IMR-90 (cell line): ENCODE data around the gene FGF12. TPM values are rescaled to one million over a fixed set of nuclear protein-coding genes. Genes with fewer than 3 reads are reported as not detected.

Source experiments
- ATAC-seq: fragments of 200-7000 bp; cut with Tn5 transposase; 2 replicates; pipeline ENCODE4 v1.9.1; 2020; ENCODE audit warnings: low read depth, mild to moderate bottlenecking, moderate library complexity
- BruUV-seq: library from RNA; stranded (reverse); fragments of 400-500 nt; replicated peaks from 2 replicates; lab custom pipeline; 2021; lab: Mats Ljungman, UMichigan
- CTCF ChIA-PET: fragments of 300-600 bp; formaldehyde crosslinking; extraction: SDS; loops from one replicate; lab custom pipeline; 2021; ENCODE audit warnings: antibody characterized with exemption; lab: Yijun Ruan, JAX
- POLR2A ChIA-PET: fragments of 300-600 bp; sonication (Branson Sonifier 250); formaldehyde crosslinking; loops from one replicate; lab custom pipeline; 2022; ENCODE audit warnings: antibody characterized with exemption; ENCODE audit not compliant: unreplicated experiment; lab: Charles Lee
- DNase-seq: peaks from one replicate; pipeline ENCODE4 v3.0.0; 2013
- H2AFZ ChIP-seq: replicated peaks from 2 replicates; pipeline ENCODE3; 2013; ENCODE audit warnings: low read length, mild to moderate bottlenecking; ENCODE audit not compliant: poor library complexity
- H2AK5ac ChIP-seq: 2 replicates; pipeline ENCODE4 v1.6.1; 2013; ENCODE audit warnings: low read depth, low read length, inconsistent platforms
- H2AK9ac ChIP-seq: replicated peaks from 2 replicates; pipeline ENCODE3; 2013; ENCODE audit warnings: mild to moderate bottlenecking, low read depth, low read length, moderate library complexity; ENCODE audit not compliant: poor library complexity
- H2BK120ac ChIP-seq: 2 replicates; pipeline ENCODE4 v1.6.1; 2013; ENCODE audit warnings: low read depth, low read length, inconsistent platforms
- H2BK15ac ChIP-seq: 3 replicates; pipeline ENCODE4 v1.6.1; 2013; ENCODE audit warnings: low read depth, low read length, inconsistent platforms
- H2BK20ac ChIP-seq: 2 replicates; pipeline ENCODE4 v1.6.1; 2013; ENCODE audit warnings: low read depth, mild to moderate bottlenecking, inconsistent platforms, low read length, moderate library complexity
- H2BK5ac ChIP-seq: 2 replicates; pipeline ENCODE4 v1.6.1; 2013; ENCODE audit warnings: mild to moderate bottlenecking, low read depth, low read length, inconsistent platforms; ENCODE audit not compliant: poor library complexity, severe bottlenecking
- H3K14ac ChIP-seq: replicated peaks from 2 replicates; pipeline ENCODE4 v1.6.1; 2013; ENCODE audit warnings: low read depth, low read length, inconsistent platforms
- H3K18ac ChIP-seq: 2 replicates; pipeline ENCODE4 v1.6.1; 2013; ENCODE audit warnings: low read depth, low read length, control low read depth
- H3K23ac ChIP-seq: 2 replicates; pipeline ENCODE4 v1.6.1; 2013; ENCODE audit warnings: low read depth, low read length, inconsistent platforms
- H3K27ac ChIP-seq: 2 replicates; pipeline ENCODE4 v1.5.1; 2013; ENCODE audit warnings: mild to moderate bottlenecking, control low read depth, low read length; ENCODE audit not compliant: insufficient read depth
- H3K27me3 ChIP-seq: 2 replicates; pipeline ENCODE4 v1.6.1; 2013; ENCODE audit warnings: low read length; ENCODE audit not compliant: control insufficient read depth, insufficient read depth
- H3K36me3 ChIP-seq: 2 replicates; pipeline ENCODE4 v1.6.1; 2013; ENCODE audit warnings: low read length, mixed read lengths; ENCODE audit not compliant: control insufficient read depth, insufficient read depth
- H3K4ac ChIP-seq: 2 replicates; pipeline ENCODE4 v1.6.1; 2013; ENCODE audit warnings: low read depth, low read length, inconsistent platforms
- H3K4me1 ChIP-seq: 2 replicates; pipeline ENCODE4 v1.6.1; 2013; ENCODE audit warnings: low read length, mixed read lengths; ENCODE audit not compliant: control insufficient read depth, insufficient read depth
- H3K4me2 ChIP-seq: 2 replicates; pipeline ENCODE4 v1.6.1; 2013; ENCODE audit warnings: low read depth, mild to moderate bottlenecking, control low read depth, low read length, moderate library complexity
- H3K4me3 ChIP-seq: 2 replicates; pipeline ENCODE4 v1.5.1; 2013; ENCODE audit warnings: low read depth, mild to moderate bottlenecking, control low read depth, low read length, moderate library complexity; ENCODE audit not compliant: insufficient read depth
- H3K56ac ChIP-seq: 2 replicates; pipeline ENCODE4 v1.6.1; 2013; ENCODE audit warnings: low read length, inconsistent platforms; ENCODE audit not compliant: insufficient read depth; ENCODE audit errors: extremely low read depth
- H3K79me1 ChIP-seq, 2 experiments: 2 replicates each; pipeline ENCODE4 v1.6.1; 2013; ENCODE audit warnings: low read length in 2 of 2, inconsistent platforms in 1 of 2, low read depth in 1 of 2
- H3K9ac ChIP-seq: 2 replicates; pipeline ENCODE4 v1.6.1; 2013; ENCODE audit warnings: low read depth, low read length, control low read depth
- H3K9me1 ChIP-seq: 2 replicates; pipeline ENCODE4 v1.6.1; 2013; ENCODE audit warnings: low read length, inconsistent platforms; ENCODE audit not compliant: insufficient read depth
- H3K9me3 ChIP-seq: 2 replicates; pipeline ENCODE4 v1.6.1; 2013; ENCODE audit warnings: low read length; ENCODE audit not compliant: control insufficient read depth, insufficient read depth
- H4K20me1 ChIP-seq: 2 replicates; pipeline ENCODE4 v1.6.1; 2013; ENCODE audit warnings: low read length, inconsistent platforms; ENCODE audit not compliant: insufficient read depth
- H4K5ac ChIP-seq: 2 replicates; pipeline ENCODE4 v1.6.1; 2013; ENCODE audit warnings: mild to moderate bottlenecking, low read depth, low read length, control low read depth
- H4K8ac ChIP-seq, 2 experiments: 2 replicates each; pipeline ENCODE4 v1.6.1; 2013; ENCODE audit warnings: low read depth in 2 of 2, low read length in 2 of 2, control low read depth in 1 of 2, inconsistent platforms in 1 of 2
- H4K91ac ChIP-seq: 2 replicates; pipeline ENCODE4 v1.6.1; 2013; ENCODE audit warnings: low read depth, low read length, inconsistent platforms; ENCODE audit not compliant: insufficient read depth
- BHLHE40 ChIP-seq: fragments of 150-350 bp; IDR thresholded peaks from 2 replicates; pipeline ENCODE4 v1.6.1; 2016; ENCODE audit warnings: mild to moderate bottlenecking, low read depth, low read length
- CEBPB ChIP-seq: IDR thresholded peaks from 2 replicates; pipeline ENCODE4 v1.6.1; 2012; ENCODE audit warnings: low read depth, low read length, improper control_type of control experiment
- CHD1 ChIP-seq: IDR thresholded peaks from 2 replicates; pipeline ENCODE4 v1.6.1; 2012; ENCODE audit warnings: low read depth, low read length, improper control_type of control experiment
- CTCF ChIP-seq: conservative IDR thresholded peaks from 2 replicates; pipeline ENCODE4 v1.5.1; 2012; ENCODE audit warnings: mild to moderate bottlenecking, low read depth, low read length, improper control_type of control experiment
- ELK1 ChIP-seq: fragments of 150-350 bp; IDR thresholded peaks from 2 replicates; pipeline ENCODE4 v1.6.1; 2016; ENCODE audit warnings: low read depth, mild to moderate bottlenecking, low read length, moderate library complexity, borderline replicate concordance
- FOS ChIP-seq: fragments of 150-350 bp; IDR thresholded peaks from 2 replicates; pipeline ENCODE4 v1.6.1; 2016; ENCODE audit warnings: low read depth, low read length
- MAZ ChIP-seq: IDR thresholded peaks from 2 replicates; pipeline ENCODE4 v1.6.1; 2012; ENCODE audit warnings: low read depth, mild to moderate bottlenecking, low read length, improper control_type of control experiment, moderate library complexity, borderline replicate concordance
- NFE2L2 ChIP-seq: fragments of 150-350 bp; IDR thresholded peaks from 2 replicates; pipeline ENCODE4 v1.6.1; 2016; ENCODE audit warnings: low read depth, mild to moderate bottlenecking, low read length
- POLR2A ChIP-seq: IDR thresholded peaks from 2 replicates; pipeline ENCODE4 v1.6.1; 2012; ENCODE audit warnings: mild to moderate bottlenecking, low read depth, low read length
- RCOR1 ChIP-seq: IDR thresholded peaks from 2 replicates; pipeline ENCODE4 v1.6.1; 2012; ENCODE audit warnings: mild to moderate bottlenecking, low read length, improper control_type of control experiment; ENCODE audit not compliant: insufficient replicate concordance
- RFX5 ChIP-seq: IDR thresholded peaks from 2 replicates; pipeline ENCODE4 v1.8.0; 2012; ENCODE audit warnings: low read depth, mild to moderate bottlenecking, low read length, moderate library complexity
- SMC3 ChIP-seq: fragments of 150-350 bp; IDR thresholded peaks from 2 replicates; pipeline ENCODE4 v1.6.1; 2016; ENCODE audit warnings: low read depth, mild to moderate bottlenecking, antibody characterized with exemption, low read length, moderate library complexity
- WGBS, 2 experiments: methylation state at CpG; one replicate each; pipeline versions ENCODE4 v1.1.5 to v1.1.7; 2013; ENCODE audit warnings: missing lambda C conversion rate in 2 of 2; ENCODE audit not compliant: insufficient read length in 1 of 2; ENCODE audit errors: extremely low coverage in 2 of 2; 5-methylcytosine and 5-hydroxymethylcytosine counted together
- dilution Hi-C: fragments of 300-500 bp; cut with HindIII; formaldehyde crosslinking; loops from one replicate; pipeline ENCODE4 v1.14.3; 2018; ENCODE audit warnings: low sequenced_read_pairs; ENCODE audit not compliant: unreplicated experiment
- in situ Hi-C: fragments of 300-500 bp; cut with MboI; formaldehyde crosslinking; loops from 3 replicates; pipeline ENCODE4 v1.14.3; 2019; ENCODE audit warnings: low sequenced_read_pairs, inconsistent platforms, mixed read lengths
- intact Hi-C: fragments of 100-400 bp; cut with micrococcal nuclease; formaldehyde crosslinking; loops from 2 replicates; pipeline ENCODE4 v1.10.0; 2022
- polyA plus RNA-seq, 3 experiments: library from polyadenylated mRNA; depleted of rRNA; stranded (reverse); fragments of >200 nt; gene quantifications; 2 replicates each; pipeline ENCODE4 v1.2.3, GENCODE V29; 2012; ENCODE audit warnings: low replicate concordance in 1 of 3
- total RNA-seq: library from RNA; depleted of rRNA; stranded (reverse); fragments of >200 nt; gene quantifications from 2 replicates; pipeline ENCODE4 v1.2.3, GENCODE V29; 2012

FGF12 gene
- total and polyA plus RNA-seq, 2 of the 4 experiments (the other 2 are of a cell fraction) = not detected

GRCh38 chr3:192501401-192501800 is 225.9 kb downstream of the FGF12 start:
- Histone ChIP-seq H4K91ac (no peak overlapping the region), H2BK5ac (no peak overlapping the region), H3K4ac (no peak overlapping the region), H4K5ac (no peak overlapping the region), H2BK20ac (no peak overlapping the region), H3K9me3 (0 out of 2 replicates have a peak, but pooled peaks cover 2% of the 10 kb centered on the region), H3K4me1 (no peaks in the 10 kb centered on the region), H3K27ac (no peak overlapping the region), H3K56ac (no peak overlapping the region), H3K23ac (no peak overlapping the region), H2AK9ac (no peak overlapping the region), H4K8ac (no peak overlapping the region), H2AK5ac (no peak overlapping the region), H3K14ac (no peak overlapping the region), H4K20me1 (no peaks in the 10 kb centered on the region), H3K79me1 (no peaks in the 10 kb centered on the region), H2BK120ac (no peak overlapping the region), H3K18ac (no peak overlapping the region), H2AFZ (no peak overlapping the region), H3K36me3 (no peaks in the 10 kb centered on the region), H2BK15ac (no peak overlapping the region), H3K9ac (no peak overlapping the region), H3K4me2 (no peak overlapping the region), H3K4me3 (no peak overlapping the region), H3K27me3 (no peaks in the 10 kb centered on the region), H3K9me1 (no peaks in the 10 kb centered on the region)
- ChIA-PET POLR2A (no interaction called here), CTCF (no interaction called here)
- no peak for ATAC-seq
- no peak for TF ChIP-seq BHLHE40
- no peak for TF ChIP-seq ELK1
- no peak for TF ChIP-seq SMC3
- no peak for TF ChIP-seq NFE2L2
- no peak for TF ChIP-seq CHD1
- TF ChIP-seq CTCF = no peak
- TF ChIP-seq RCOR1 = no peak
- no peak for TF ChIP-seq POLR2A
- TF ChIP-seq FOS = no peak
- no peak for TF ChIP-seq MAZ
- no peak for TF ChIP-seq CEBPB
- TF ChIP-seq RFX5 = no peak
- WGBS, 2 experiments = no CpG with 5 or more reads among the region's 3 CpGs
- intact Hi-C loops = no loop called here
- BruUV-seq = no TSS peak
- no peak for DNase-seq
- dilution Hi-C loops = no loop called here
- in situ Hi-C loops = no loop called here
